Measurements from ENCODE around the gene KLK6.

DNA sequence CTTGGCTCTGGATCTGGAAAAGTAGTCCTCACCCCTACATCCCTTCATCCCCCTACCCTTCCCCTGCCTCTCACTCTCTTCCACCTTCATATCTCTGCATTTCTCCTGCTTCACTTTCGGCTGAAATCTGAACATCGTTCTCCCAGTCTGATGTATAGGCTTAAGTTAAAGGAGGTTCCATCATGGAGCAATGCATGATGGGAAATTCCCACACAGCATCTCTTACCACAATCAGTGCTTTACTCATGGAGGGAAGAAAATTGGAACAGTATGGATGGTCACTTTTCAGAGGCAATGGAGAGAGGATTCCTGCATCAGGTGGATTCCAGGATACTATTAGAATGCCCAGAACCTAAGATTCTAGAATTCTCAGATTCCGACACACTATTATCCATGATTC is 38.1 kb upstream of the KLK6 start:
- TF ChIP-seq TAF1 (conservative IDR thresholded peaks at IDR 0.05) = no peak
- TF ChIP-seq, protein P1, sequence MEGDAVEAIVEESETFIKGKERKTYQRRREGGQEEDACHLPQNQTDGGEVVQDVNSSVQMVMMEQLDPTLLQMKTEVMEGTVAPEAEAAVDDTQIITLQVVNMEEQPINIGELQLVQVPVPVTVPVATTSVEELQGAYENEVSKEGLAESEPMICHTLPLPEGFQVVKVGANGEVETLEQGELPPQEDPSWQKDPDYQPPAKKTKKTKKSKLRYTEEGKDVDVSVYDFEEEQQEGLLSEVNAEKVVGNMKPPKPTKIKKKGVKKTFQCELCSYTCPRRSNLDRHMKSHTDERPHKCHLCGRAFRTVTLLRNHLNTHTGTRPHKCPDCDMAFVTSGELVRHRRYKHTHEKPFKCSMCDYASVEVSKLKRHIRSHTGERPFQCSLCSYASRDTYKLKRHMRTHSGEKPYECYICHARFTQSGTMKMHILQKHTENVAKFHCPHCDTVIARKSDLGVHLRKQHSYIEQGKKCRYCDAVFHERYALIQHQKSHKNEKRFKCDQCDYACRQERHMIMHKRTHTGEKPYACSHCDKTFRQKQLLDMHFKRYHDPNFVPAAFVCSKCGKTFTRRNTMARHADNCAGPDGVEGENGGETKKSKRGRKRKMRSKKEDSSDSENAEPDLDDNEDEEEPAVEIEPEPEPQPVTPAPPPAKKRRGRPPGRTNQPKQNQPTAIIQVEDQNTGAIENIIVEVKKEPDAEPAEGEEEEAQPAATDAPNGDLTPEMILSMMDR (IDR thresholded peaks at IDR 0.05; ENCODE audit: low read depth, low read length, missing input control) = no peak
- no peak for TF ChIP-seq GABPA (IDR thresholded peaks at IDR 0.05 in 1 of 2, conservative IDR thresholded peaks at IDR 0.05 in 1 of 2)
- no peak for TF ChIP-seq RAD21 (IDR thresholded peaks at IDR 0.05)
- TF ChIP-seq, protein P2, sequence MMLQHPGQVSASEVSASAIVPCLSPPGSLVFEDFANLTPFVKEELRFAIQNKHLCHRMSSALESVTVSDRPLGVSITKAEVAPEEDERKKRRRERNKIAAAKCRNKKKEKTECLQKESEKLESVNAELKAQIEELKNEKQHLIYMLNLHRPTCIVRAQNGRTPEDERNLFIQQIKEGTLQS (IDR thresholded peaks at IDR 0.05) = no peak

All from liver (tissue), 3 donors.